HG03575 (cell line): Measurements from ENCODE around the gene HS3ST5.
"Not testable (repeated sequence)": the region's sequence is repeated elsewhere in the genome, so short reads cannot be mapped to it uniquely, and the experiment has no call there.

Experiments
- ATAC-seq: cut with Tn5 transposase; IDR thresholded peaks from one replicate; pipeline ENCODE4 v1.9.1; 2021; ENCODE audit not compliant: unreplicated experiment, insufficient number of reproducible peaks, low FRiP score; ENCODE audit errors: extremely low read depth

Gene HS3ST5

GRCh38 chr6:114032721-114033120, 310.1 kb downstream of the HS3ST5 start:
- ATAC-seq = no peak

GRCh38 chr6:114030767-114031166, 312.1 kb downstream of the HS3ST5 start:
- ATAC-seq = no peak

- ATAC-seq = no peak
Observed at GRCh38 chr6:114024746-114025145, 318.1 kb downstream of the HS3ST5 start.

- no peak for ATAC-seq
Observed at GRCh38 chr6:114020196-114020595, 322.6 kb downstream of the HS3ST5 start.

GRCh38 chr6:114017146-114017545, 325.7 kb downstream of the HS3ST5 start:
- ATAC-seq = not testable (repeated sequence)

- ATAC-seq = not testable (repeated sequence)
Observed at GRCh38 chr6:114014106-114014505, 328.7 kb downstream of the HS3ST5 start.

- not testable (repeated sequence) for ATAC-seq
Observed at GRCh38 chr6:114011486-114011885, 331.3 kb downstream of the HS3ST5 start.

GRCh38 chr6:114010540-114010939, 332.3 kb downstream of the HS3ST5 start:
- no peak for ATAC-seq

- ATAC-seq = no peak
Observed at GRCh38 chr6:114009192-114009591, 333.6 kb downstream of the HS3ST5 start.

- no peak for ATAC-seq
Observed at GRCh38 chr6:114008331-114008730, 334.5 kb downstream of the HS3ST5 start.

GRCh38 chr6:114007516-114007915, 335.3 kb downstream of the HS3ST5 start:
- no peak for ATAC-seq
